HG02840 (cell line): ENCODE measurements around the gene GPRIN1.

Experiments used
- ATAC-seq: cut with Tn5 transposase; IDR thresholded peaks from one replicate; pipeline ENCODE4 v1.9.1; 2021; ENCODE audit warnings: mild to moderate bottlenecking, moderate library complexity, moderate number of reproducible peaks; ENCODE audit not compliant: unreplicated experiment, low FRiP score

Gene GPRIN1

DNA sequence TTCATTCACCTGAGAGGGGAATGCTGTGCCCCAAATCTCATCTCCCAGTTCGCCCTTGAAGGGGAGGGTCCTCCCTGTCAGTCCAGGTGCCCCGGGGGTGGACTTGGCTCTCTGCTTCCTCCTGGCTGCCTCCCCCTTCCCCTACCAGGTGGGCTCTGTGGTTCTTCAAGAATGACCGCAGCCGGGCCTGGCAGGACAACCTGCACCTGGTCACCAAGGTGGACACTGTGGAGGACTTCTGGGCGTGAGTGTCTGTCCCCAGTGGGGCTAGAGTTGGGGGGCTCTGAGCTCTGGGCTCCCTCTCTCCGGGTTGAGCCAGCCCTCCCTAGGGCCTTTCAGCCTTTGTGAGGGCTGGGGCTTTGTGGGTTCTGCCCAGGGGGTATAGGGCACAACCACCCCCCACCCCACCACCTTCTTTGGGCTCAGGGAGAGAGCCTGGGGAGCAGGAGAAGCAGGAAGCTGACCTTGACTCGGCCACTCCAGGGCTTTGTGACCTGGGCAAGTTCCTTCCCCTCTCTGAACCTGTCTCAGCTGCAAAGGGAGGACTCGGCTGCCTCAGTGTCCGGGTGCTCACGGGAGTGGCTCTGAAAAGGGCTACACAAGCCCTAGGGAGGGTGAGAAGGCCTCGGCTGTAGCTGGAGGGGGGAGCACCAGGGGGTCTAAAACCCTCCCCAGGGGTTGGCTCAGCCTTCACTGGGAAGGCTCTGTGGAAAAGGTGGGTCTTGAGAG, 33.7 kb upstream of the GPRIN1 start:
- ATAC-seq: no peak

DNA sequence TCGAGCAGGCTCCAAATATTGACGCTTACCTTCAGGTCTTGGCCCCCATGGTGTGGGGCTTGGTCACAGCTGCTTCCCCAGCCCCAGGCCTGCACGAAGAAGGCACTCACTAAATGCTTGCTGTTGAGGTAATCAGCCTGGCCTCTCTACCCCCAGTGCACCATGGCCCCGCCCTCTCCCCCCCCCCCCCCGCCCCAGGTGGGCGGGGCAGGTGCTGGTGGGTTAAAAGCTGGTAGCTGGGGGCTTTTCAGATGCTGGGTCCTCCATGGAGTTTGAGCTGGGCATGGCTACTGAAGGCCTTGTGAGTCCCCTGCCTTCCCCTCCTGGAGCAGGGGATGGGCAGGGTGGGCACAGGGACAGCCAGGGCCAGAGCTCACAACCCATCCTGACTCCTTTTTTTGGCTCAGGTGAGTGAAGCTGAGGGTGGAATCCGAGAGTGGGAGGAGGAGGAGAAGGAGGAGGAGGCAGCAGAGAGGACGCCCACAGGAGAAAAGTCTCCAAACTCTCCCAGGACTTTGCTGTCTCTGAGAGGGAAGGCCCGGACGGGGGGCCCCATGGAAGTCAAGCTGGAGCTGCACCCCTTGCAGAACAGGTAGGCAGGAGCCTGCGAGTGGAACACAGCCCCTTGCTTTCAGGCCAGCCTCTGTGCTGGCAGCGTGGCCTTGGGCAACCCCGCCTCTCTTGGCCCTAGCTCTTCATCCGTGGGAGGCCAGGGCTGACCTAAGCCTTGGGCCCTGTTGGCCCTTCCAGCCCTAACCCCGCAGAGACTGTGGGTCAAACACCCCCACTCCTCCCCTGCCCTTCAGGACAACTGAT, 32.9 kb upstream of the GPRIN1 start:
- no peak for ATAC-seq

DNA sequence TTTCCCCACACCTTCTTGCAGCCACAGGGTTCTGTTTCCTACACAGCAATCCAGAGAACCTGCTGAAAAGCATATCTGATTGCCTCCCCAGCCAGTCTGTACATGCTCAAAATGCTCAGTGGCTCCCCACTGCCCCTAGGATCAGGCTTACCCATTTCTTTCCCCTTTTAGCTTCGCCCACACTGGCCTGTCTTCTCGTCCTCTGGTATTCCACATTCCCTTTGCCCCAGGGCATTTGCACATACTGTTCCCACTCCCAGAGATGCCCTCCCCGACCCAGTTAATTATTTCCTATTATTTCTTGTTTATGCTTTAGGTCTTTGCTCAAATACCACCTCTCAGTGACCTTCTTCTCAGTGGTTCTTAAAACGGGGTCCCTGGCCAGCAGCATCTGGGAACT, 30.7 kb upstream of the GPRIN1 start:
- ATAC-seq: no peak

DNA sequence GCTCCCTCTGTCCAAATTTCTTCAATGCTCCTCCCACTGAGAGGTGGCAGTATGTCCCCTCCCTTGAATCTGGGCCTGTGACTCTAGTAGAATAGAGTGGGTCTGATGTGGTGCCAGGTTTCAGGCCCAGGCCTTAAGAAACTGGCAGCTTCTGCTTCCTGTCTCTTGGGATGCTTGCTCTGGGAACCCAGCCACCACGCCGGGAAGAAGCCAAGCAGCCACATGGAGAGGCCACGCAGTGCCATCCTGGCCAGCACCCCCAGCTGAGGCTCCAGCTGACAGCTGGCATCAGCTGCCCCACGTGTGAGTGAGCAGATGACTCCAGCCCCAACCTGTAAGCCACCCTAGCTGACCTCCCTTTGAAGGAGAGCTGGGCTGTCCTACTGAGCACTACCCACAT, 30.0 kb upstream of the GPRIN1 start:
- ATAC-seq: no peak

DNA sequence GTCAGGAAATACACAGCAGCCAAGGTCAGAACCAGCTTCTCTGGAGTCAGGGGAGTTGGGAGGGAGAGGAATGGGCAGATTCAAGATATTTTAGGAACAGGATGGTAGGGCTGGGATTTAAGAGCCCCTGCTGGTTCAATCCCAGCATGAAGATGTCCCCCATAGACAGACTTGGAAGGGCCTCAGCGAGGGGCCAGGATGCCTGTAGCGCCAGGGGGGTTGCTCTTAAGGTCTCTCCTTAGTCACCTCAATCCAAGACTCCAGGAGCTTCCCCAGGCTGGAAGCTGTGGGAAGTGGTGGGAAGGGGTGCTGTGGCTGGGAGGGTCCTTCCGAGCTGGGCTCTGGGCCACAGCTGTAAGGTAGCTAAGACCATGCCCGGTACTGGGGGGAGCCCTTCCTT, 29.3 kb upstream of the GPRIN1 start:
- no peak for ATAC-seq

DNA sequence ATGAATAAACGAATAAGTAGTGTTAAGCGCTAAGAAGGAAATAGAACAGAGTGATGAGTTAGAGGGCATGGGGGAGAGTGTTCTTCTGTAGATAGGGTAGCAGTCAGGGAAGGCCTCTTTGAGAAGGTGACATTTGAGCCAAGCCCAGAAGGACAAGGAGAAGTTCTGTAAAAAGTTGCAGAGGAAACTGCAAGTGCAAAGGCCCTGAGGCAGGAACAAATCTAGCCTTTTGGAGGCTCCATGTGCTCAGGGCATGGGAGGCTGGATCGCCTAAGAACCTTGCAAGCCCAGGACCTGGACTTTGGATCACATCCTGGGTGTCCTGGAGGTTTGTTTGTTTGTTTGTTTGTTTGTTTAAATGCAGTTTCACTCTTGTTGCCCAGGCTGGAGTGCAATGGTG, 28.5 kb upstream of the GPRIN1 start:
- ATAC-seq: no peak

DNA sequence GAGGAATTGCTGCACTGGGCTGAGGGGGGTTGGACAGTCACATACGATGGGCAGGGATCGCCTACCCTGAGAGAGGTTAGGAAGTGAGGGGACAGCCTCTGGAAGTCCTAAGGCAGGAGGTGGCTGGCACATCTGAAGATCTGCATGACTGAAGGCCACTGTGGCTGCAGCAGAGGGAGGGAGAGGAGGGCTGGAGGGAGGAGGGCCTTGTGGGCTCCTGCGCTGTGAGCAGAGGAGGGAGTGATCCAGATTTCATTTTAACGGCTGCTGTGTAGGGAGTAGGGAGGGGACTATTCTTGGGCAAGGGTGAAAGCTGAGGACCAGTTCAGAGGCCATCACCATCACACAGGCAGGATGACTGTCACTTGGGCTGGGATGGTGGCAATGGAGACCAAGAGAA, 27.6 kb upstream of the GPRIN1 start:
- ATAC-seq: no peak

DNA sequence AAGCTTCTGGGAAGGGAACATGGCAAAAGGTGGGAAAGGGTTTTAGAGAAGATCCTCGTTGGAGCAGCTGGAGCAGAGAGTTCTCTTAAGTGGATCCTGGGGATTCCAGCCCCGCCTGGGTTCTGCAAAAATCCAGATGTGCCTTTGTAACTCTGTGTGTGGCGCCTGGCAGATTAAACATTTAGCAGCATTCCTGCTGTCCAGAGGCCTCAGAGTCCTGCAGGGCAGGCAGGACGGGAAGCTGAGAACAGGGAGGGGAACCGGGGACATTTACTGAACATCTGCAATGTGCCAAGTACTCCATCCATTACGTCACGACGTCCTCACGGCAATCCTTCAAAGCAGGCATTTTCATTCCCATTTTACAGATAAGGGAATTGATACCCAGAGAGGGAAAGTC, 26.5 kb upstream of the GPRIN1 start:
- ATAC-seq: no peak

DNA sequence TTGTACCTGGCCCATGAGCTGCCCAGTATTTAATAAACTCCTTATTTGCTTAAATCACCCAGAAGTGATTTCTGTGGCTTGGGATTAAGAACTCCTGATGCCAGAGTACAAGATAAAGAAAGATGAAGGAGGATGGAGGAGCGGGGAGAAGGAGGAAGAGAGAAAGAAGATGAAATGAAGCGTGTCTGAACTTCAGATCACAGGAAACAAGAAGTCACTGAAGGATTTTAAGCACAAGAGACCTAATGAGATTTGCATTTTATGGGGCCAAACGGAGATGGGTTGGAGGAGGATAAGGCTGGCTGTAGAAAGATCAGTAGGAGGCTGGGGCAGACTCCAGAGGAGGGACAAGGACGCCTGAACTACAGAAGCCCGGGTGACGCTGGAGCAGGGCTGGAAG, 23.6 kb upstream of the GPRIN1 start:
- no peak for ATAC-seq

DNA sequence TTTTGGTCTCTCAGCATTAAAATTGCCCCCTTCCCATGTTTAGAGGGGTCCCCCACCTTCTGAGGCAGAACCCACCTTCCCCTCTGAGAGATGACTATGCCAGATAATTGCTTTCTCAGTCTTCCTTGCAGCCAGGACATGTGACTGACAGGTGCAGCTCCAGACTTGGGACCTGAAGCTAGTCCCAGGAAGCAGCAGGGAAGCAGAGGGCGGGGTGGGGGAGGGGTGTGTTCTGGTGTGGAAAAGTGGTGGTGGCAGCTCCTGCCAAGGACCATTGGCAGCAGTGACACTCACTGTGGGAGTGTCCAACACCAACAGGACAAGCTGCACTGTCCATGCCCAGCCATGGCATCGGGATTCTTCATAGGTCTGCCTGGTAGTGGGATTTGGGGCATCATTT, 22.8 kb upstream of the GPRIN1 start:
- ATAC-seq: no peak

DNA sequence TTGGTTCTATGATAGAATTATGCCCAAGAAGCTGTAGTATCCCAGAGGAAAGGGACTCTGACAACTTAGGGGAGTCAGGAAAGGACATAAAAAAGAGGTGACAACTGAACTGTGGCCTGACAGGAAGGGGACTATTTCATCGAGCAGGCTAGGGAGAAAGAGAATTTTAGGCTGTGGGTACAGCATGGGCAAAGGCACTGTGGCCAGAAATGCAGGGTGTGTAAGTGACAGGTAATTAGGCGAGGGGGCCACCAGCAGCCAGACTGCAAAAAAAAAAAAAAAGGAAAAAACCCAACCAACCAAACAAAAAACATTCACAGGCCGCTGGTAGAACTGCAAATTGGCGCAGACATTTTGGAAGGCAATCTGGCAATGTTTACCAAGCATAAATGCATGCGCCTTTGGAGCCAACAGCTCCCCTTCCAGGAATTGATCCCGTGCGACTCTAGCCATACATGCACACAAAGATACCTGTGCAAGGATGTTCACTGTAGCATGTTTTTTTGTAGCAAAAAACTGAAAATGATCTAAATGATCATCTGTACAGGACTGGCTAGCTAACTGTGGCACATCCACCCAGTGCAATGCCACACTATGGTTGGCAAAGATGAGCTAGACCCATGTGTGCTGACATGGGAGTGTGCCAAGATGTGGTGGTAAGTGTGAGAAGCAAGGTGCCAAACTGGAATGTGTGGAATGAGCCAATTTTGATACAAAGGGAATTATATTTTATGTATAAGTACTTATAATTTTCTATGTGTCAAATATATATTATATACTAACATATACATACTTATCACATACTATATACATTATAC, 21.6 kb upstream of the GPRIN1 start:
- no peak for ATAC-seq

DNA sequence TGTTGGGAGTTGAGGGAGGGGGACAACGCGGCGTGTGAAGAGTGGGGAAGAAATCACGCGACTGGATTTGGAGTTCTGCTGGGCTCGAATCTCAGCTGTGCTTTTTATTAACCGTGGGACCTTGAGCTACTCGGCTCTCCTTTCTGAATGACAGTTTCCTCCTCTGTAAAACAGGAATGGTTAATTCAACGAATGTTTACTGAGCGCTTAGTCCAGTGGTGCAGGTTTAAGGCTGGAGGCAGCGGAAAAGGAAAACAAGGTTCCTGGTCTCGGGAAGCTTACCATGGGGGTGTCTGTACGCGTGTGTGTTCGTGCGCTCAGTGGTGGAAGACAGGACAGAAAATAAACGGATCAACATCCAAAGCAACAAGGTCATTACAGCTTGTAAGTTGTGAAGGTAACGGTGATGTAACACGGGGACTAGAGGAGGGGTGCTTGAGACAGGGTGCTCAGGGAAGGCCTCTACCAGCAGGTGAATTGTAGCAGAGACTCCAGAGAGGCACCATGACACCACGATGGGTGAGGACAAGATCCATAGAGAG, 20.8 kb upstream of the GPRIN1 start:
- no peak for ATAC-seq

DNA sequence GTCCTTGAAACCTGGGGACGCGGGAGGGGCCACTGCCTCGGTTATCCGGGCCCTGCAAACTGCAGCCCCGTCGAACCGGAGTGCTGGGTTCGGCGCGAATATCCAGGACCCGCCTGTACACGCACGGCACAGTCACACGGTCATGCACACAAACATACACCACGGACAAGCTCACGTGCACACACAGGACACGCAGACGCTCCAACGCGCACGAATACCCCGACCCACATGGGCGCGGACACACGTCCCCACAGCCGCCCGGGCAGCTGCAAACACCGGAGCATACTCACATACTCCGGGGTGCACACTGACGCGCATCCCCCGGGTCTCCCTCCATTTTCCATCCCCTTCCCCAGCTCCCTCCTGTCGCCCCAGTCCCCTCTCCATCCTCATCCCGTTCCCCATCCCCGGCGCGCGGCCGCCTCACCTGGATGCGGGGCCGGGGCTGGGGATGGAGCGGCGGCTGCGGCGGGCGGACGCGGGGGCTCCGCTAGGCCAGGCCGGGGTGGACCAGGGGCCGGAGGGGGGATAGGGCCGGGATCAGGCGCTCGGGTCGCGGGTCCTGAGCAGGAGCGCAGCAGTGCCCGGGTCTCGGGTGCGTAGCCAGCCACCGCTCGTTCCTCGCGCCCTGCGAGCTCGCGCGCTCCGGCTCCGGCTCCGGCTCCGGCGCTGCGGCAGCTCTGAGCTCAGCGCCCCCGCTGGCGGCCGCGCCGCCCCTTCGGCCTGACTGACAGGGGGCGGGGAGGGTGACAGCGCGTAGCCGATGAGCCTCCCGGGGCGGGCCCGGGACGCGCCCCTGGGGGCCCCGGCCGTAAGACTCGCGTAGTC, 20.1 kb upstream of the GPRIN1 start, which contains the start of the genes EIF4E1B and SNCB:
Gene EIF4E1B (plus strand): TSS at position 823 of the 828 bp plus-strand sequence. CDS start 12,113 bp downstream, outside the sequence.
Gene SNCB (minus strand): TSS at position 682 of the 828 bp plus-strand sequence. CDS start 880 bp downstream, outside the sequence.
- no peak for ATAC-seq

DNA sequence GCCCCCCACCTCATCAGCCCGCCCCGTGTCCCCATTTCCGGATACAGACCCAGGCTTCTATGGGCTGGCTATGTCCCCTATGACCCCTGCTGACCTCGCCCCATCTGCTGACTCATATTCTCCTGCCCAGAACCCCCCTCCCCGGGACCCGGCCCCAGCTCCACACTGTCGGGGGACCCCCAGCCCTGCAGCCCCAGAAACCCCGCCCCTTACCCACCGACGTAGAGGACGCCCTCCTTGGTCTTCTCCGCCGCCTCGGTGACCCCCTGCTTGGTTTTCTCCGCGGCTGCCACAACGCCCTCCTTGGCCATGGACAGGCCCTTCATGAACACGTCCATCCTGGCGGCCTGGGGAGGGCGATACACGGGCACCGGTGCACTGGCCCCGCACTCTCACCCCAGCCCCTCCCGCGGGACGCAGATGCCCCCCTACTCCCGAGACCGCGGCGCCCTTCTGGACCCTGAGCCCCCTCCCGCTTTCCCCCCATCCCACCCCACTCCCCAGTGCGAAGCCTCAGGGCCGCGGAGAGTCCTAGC, 19.4 kb upstream of the GPRIN1 start:
- ATAC-seq: no peak

DNA sequence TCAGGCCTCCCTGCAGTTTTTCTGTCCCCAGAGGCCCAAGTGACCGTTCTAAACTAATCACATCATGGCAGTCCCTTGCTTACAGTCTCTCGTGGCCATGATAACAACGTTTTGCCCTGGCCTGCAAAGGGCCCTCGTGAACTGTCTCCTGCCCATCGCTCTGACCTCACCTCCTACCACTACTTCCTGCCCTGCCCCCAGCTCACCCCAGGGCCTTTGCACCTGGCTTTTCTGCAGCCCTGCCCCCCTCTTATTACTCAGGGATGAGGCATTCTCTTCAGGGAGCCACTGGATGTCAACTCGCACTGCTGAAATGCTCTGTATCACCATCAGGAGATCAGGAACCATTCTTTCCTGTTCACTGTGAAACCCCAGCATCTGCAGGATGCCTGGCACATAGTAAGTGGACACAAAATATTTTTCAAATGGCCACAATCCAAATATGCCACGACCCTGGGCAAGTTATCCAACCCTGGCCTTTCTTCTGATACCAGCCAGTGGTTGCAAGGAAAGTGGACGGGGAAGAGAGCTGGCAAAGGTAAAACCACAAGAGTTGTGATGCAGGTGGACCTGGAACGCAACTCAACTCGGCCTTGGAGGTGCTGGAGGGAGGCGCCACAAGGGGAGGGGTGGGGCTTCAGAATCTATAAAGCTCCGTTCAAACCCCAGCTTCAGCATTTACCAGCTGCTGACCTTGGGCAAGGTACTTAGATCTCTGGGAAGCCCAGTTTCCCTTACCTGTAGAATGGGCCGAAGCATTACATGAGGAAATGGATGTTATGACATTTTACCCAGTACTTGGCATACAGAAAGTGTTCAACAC, 18.7 kb upstream of the GPRIN1 start:
- no peak for ATAC-seq

DNA sequence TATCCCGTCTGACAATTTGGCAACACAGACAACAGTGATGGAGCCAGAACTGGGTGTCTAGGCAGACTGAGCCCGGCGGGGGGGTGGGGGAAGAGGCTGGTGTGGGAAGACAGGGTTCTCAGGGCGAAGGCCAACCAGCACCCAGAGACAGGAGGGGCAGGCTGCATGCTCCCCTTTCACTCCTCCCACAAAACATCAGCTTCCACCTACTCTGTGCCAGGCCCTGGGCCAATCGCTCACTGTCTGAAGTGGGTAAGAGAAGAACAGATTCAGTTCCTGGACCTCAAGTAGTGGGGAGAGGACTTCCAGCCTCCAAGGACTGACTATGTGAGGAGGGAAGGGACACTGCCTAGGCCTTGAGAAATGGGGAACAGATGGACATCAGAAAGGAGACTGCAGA, 17.6 kb upstream of the GPRIN1 start:
- no peak for ATAC-seq

DNA sequence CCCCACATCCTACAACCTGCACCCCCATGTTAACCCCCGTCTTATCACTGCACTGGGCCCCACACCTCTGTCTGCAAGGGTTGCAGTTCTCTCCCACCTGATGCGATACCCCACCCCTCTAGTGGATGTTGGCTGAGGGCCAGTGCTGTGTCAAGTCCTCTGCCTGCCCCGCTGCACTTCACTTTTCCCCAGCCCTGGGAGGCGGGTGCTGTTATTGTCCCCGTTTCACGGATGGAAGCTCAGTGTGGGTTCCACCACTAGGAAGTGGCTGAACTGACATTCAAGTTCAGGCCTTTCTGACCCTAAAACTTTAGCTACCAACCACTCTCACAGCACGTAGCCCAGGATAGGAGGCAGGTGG, 16.9 kb upstream of the GPRIN1 start:
- no peak for ATAC-seq

DNA sequence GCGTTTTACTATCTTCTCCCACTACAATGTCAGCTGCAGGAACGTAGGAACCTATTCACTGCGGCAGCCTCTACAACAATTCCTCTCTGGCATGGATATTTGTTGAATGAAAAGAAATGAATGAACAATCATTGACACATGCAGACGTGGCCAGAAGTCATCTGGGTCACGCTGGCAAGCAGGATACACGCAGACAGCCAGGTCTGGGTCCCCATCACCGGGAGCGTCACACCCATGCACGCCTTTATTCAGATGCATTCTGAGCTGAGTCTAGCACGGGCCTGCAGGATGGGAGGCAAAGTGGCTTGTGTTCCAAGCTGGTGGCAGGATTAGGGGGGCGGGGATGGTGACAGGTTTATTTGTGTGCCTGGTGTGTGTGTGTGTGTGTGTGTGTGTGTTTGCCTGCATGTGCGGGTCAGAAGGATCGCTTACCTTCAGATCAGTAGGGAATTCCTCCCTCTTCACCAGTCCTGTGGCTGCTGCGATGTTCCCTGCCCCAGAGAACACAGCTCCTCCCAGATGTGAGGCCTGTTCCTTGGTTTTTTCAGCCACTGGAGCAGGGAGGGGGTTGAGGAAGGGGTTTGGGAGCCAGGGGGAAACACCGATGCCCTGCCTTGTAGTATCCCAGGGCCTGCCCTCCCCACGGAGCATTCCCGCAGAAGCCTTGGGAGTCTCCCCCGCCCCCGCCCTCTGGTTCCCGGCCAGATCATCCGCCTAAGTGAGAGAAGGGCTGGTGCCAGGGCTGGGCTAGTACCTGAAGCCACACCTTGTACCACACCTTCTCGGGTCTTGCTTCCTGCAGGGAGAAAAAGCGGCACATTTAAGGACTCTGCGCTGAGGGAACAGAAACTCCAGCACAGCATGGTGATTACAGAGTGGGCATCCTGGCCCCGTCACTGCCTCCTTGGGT, 16.3 kb upstream of the GPRIN1 start:
- ATAC-seq: no peak
